Nasal cavity respiratory epithelium epithelial cell of viscerocranial mucosa (primary cell): Measurements from ENCODE around the gene ZBTB1. TPM values are rescaled to one million over a fixed set of nuclear protein-coding genes. Genes with fewer than 3 reads are reported as not detected.

Experiments used
- total RNA-seq: library from RNA; depleted of rRNA; stranded (reverse); fragments of >200 nt; gene quantifications from 2 replicates; pipeline ENCODE4 v1.2.3, GENCODE V29; 2014

ZBTB1 gene, protein sequence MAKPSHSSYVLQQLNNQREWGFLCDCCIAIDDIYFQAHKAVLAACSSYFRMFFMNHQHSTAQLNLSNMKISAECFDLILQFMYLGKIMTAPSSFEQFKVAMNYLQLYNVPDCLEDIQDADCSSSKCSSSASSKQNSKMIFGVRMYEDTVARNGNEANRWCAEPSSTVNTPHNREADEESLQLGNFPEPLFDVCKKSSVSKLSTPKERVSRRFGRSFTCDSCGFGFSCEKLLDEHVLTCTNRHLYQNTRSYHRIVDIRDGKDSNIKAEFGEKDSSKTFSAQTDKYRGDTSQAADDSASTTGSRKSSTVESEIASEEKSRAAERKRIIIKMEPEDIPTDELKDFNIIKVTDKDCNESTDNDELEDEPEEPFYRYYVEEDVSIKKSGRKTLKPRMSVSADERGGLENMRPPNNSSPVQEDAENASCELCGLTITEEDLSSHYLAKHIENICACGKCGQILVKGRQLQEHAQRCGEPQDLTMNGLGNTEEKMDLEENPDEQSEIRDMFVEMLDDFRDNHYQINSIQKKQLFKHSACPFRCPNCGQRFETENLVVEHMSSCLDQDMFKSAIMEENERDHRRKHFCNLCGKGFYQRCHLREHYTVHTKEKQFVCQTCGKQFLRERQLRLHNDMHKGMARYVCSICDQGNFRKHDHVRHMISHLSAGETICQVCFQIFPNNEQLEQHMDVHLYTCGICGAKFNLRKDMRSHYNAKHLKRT
- 40.7 and 64.4 TPM in 2 replicates for total RNA-seq

GRCh38 chr14:64504310-64504896, at the start of gene ZBTB1:
ZBTB1 (plus strand) TSS chr14:64504770; CDS start chr14:64521505, 16,735 bp downstream.

DNA sequence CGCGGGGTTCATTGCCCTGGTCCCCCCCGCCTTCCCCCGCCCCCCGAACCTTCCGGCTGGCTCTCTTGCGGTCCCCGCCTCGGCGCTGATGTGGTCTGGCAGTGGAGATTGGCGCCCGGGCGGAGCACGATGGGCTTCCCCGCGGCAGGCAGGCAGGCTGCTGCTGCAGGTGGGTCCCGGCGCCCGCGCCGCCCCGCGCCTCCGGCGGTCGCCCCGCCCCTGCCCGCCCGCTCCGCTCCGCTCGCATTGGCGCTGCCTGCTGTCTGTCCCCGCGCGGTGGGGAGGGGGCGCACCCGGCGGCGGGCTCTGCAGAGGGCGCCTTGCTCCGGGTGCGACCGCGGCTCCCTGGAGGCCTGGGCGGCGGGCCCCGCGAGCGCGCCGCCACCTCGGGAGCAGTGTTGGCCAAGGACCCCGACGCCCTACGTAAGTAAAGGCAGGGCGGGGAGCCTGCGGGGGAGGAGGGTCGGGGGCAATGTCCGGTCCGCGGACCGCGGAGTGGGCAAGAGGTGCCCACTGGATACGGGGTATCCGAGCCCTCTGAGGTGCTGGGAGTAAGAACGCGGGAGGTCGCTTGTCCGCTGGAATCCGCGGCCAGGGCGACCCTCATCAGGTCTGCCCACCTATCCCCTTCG, 39.3 kb upstream of the ZBTB1 start, which contains the start of gene AKAP5:
Gene AKAP5, plus strand, starts transcription at position 309 of the 632 bp plus-strand sequence. CDS start 2,896 bp downstream, outside the sequence.

DNA sequence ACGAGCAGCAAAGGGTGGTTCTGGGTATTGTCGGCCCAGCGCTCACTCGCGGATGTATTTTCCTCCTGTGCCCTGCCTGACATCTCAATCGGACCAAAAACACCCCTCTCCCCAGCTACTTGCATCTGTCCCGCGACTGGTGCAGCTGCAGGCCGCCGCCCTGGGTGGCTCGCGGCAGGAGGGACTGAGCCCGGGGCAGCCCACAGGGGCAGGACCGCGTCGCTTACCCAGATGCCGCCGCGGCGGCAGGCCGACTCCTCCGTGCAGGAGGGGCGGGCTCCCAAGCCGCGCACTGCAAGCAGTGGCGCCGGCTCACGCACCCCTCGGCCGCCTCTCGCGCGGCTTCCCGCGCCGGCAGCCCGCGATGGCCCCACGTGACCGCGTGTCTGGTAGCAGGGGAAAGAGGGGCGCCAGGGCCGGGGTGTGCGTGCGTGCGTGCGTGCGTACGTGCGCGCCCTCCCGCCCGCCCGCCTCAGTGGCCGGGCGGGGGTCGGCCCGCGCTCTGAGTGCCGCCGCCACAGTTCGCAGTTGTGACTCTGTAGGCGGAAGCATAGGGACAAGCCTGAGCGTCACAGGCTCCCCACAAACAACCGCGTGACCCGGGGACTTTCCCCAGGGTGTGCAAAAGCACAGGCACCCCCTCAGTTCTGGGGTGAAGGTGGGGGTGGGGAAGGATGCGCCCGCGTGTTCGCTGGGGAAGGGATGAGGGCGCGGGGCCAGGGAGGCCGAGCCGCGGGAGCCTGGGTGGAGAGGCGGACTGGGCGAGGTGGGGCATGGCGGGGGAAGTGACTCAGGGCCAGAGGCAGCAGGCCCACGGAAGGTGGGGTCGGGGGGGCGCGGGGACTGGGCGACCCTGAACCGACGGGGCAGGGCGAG, 898 bp upstream of the ZBTB1 start, which contains the start of gene ZBTB25:
Gene ZBTB25, minus strand, starts transcription at position 405 of the 876 bp plus-strand sequence. CDS start 13,305 bp downstream, outside the sequence.

GRCh38 chr14:64540208-64541202, 35.9 kb downstream of the ZBTB1 start, which contains the start of gene HSPA2:
HSPA2 (plus strand) TSS chr14:64540741; CDS start chr14:64540850, 109 bp downstream.

GRCh38 chr14:64549791-64550620, 45.4 kb downstream of the ZBTB1 start, which contains the start of gene PPP1R36:
PPP1R36 (plus strand) TSS chr14:64549961; CDS start chr14:64549998, 37 bp downstream.

Other genes with a start within 250 kb of the ZBTB1 start
- gene ESR2, start 210.4 kb upstream of the ZBTB1 start, total RNA-seq, result under 0.01 and 0.07 TPM in 2 replicates
- 38.3 and 54.5 TPM in 2 replicates for gene MTHFD1, start 116.4 kb upstream of the ZBTB1 start, total RNA-seq
- under 0.01 and 0.28 TPM in 2 replicates for gene AKAP5, start 39.3 kb upstream of the ZBTB1 start, total RNA-seq
- 6.2 and 8.3 TPM in 2 replicates for gene ZBTB25, start 932 bp upstream of the ZBTB1 start, total RNA-seq
- gene HSPA2, start 36.0 kb downstream of the ZBTB1 start, total RNA-seq, result 3.3 and 10.3 TPM in 2 replicates
- gene PPP1R36, start 45.2 kb downstream of the ZBTB1 start, total RNA-seq, result 0.34 and 0.50 TPM in 2 replicates
- 35.5 and 105 TPM in 2 replicates for gene PLEKHG3, start 199.7 kb downstream of the ZBTB1 start, total RNA-seq